ENCODE results near the gene CTNND2.

Gene CTNND2

DNA sequence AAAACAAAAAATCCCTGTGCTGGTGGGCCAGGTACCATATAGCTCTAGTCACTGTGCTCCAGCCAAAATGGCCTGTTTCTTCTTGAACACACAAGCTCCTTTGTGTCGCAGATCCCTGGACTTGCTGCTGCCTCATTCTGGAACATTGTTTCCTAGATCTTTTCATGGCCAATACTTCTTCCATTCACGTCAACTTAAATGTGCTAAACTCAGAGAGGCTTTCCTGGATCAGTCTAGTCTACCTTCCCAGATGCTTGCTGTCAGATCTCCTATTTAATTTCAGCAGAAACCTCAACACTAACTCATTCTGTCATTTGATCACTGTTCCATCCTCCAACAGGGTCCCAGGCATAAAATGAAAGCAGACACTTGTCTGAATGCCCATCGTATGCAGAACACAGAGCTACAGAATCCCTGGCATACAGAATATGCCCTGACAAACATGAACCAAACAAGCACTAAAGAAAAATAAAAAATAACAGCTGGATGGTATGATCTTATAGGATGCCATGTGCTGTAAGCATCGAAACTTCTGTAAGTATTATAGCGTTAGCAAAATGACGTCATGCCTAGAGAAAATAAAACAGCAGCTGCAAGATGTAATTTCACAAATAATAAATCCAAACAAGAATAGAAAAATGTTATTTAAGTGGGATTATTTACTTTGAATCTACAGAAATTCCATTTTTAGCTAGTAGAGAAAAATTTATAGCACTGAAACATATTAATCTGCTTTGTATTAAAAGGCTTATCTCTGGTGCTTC, 739.5 kb downstream of the CTNND2 start:
- intact Hi-C loops (cut with DNase I): no loop called here

GRCh38 chr5:11157132-11157531, 747.1 kb downstream of the CTNND2 start:
- DNase-seq: no peak
- intact Hi-C loops (cut with DNase I): no loop called here

More for the DNA sequence above, 739.5 kb downstream of the CTNND2 start:
- peak in 2 of 10 donors; percentile 33 to 34 for DNase-seq

DNA sequence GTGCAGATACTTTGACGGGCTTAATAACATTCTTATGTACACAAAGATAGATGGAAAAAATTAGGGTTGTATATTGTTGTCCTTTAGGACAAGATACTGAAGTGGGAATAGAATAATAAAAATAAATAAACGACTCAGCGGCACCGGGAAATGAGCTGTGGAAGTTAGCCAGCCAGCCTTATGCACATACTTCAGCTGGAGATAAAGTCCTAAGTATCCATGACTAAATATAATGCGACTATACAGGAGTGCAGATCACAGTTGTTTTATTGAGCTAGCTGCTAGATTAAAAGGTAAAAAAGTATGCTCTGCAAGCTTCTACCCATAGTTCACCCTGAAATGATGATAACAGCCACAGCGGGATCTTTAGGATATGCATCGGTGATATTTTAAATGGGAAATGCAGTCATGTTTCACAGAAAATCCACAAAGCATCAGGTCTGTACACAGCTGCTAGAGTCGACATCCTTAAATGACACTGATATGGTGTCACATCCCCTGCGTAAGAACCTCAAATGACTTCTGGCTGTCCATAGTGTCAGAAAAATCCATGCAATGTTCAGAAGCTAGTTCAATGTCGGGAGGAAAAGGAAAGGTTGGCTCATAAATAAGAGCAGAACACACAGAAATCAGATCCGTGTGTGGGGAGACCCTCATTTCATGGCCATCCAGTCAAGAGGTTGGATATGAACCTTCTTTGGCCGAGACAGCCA, 750.4 kb downstream of the CTNND2 start:
- DNase-seq: no peak
- intact Hi-C loops (cut with DNase I): no loop called here

DNA sequence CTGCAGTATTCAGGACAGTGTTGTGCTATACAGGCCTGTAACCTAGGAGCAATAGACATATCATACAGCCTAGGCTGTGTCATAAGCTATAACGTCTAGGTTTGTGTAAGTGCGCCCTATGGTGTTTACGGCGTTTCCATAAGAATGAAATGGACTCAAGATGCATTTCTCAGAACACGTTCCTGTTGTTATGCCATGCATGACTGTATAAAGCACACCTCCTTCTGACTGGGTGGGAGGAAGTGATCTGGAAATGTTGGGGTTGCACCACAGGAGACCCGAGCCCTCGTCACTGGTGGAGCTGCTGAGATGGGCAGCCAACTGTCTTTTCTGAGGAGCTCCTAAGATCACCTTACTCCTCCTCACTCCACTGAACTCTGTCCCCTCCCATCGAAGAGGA, 751.9 kb downstream of the CTNND2 start:
- DNase-seq: no peak
- intact Hi-C loops (cut with DNase I): no loop called here

DNA sequence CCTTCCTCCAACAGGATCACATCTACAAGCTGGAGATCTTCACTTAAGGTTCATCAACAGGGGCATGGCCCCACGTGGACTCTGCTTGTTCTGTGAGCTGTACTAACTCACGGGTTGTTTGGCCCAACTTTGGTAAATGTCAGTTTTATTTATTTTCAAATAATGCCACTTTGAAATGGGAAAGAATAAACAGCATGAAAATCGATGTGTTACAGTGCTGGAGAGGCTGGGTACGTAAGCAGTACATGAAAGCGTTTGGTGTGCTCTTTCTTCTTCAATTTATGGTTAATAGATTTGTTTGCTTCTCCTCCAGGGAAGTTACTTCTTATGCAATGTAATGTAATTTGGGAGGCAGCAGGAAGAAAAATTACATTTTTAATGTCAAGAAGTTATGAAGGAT, 753.3 kb downstream of the CTNND2 start:
- intact Hi-C loops (cut with DNase I): no loop called here
- DNase-seq: no peak

DNA sequence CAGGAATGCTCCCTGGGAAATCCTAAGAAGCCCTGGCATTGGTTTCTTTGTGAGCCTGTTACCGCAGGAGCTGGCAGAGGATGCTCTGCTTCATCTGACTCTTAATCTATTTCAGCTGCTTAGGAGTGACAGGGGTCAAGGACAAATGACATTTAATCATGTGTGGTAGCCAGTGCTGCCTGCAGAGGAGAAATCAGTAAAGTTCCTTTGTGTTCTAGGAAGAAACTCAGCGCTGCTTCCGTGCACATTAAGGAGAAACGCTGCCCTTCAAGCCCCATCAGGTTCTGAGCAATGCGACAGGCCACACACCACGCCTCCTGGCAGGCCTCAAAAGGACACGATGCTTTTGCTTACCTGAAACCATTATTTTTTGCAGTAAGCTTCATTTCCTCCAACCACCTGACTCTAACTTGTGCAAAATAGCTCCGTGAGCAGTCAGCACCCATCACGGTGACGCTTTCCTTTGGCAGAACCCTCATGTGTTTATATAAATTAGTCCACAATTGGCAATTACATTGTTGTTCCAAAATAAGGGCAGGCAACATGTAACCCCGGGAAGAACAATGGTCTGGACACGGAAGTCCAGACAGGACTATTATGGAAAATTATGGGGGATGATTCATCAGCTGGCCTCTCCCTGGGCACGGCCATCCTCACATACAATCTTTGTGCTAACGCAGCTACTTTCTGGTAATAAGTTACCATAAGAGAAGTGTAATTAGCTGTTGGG, 755.3 kb downstream of the CTNND2 start:
- intact Hi-C loops (cut with DNase I): no loop called here

GRCh38 chr5:11146171-11146570, 758.1 kb downstream of the CTNND2 start:
- peak in 1 of 10 donors; percentile 10 for DNase-seq
- intact Hi-C loops (cut with DNase I): no loop called here

More for the DNA sequence above, 755.3 kb downstream of the CTNND2 start:
- no peak for DNase-seq

DNA sequence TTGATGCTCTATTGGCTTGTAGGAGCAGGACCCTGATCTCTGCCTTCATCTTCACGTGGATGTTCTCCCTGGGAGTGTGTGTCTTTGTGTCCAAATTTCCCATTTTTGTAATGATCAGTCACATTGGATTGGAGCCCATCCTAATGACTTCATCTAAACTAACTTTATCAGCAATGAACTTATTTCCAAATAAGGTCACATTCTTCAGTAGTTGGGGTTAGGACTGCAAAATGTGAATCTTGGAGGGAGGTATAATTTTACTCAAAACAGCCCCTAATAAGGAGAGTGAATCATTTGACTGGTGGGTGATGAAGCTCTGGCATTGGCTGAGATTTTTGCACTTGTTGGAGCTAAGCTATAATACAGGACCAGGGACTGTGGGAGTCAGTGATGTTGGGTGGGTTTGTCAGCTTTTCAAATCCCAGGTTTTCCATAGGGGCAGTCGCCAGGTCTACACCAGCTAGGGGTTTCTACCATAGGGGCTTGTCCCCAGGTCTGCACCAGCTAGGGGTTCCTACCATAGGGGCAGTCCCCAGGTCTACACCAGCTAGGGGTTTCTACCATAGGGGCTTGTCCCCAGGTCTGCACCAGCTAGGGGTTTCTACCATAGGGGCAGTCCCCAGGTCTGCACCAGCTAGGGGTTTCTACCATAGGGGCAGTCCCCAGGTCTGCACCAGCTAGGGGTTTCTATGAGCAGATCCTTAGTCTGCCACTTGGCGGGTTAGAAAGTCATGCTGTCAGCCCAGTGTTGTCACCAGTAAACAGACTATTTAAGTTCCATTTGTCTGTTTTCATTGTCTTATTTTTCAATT, 760.6 kb downstream of the CTNND2 start:
- intact Hi-C loops (cut with DNase I): no loop called here
- DNase-seq: no peak

- intact Hi-C loops (cut with DNase I): no loop called here
- peak in 1 of 10 donors; percentile 33 for DNase-seq
Measured at GRCh38 chr5:11139217-11139865, 764.9 kb downstream of the CTNND2 start.

DNA sequence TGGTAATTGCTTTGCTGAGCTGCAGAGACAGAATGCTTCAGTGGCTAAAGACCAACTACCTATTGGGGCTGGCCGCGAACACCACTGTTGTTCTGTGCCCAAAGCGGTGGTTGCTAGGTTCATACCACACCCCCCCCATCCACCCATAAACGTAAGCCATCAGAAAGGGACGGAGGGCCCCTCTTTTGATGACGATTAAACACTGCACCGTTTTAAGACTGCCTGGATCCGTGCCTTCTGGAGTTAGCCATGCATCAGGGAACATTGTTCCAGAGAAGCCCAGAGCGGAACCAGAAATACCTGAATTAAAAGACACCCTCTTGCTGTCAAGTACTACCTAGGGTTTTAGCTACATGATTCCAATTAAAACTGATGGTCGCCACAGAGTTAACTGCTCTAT, 774.1 kb downstream of the CTNND2 start:
- DNase-seq: no peak
- intact Hi-C loops (cut with DNase I): no loop called here

DNA sequence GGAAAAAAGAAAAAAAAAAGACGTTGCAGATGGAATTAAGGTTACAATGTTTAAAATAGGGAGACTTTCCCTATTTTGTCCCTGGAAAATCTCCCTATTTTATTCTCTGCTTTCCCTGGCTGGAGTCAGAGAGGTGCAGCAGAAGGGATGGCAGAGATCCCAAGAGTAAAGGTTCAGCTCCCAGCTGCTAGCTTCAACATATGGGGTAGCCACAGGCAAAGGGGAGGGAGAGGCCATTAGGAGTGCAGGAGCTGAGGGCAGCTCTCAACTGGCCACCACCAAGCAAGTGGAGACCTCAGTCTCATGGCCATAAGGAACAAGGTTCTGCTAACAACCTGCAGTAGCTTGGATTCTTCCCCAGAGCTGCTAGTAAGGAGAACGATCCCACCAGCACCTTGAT, 776.2 kb downstream of the CTNND2 start:
- intact Hi-C loops (cut with DNase I): no loop called here
- no peak for DNase-seq

GRCh38 chr5:11126844-11127243, 777.4 kb downstream of the CTNND2 start:
- no peak for DNase-seq
- intact Hi-C loops (cut with DNase I): no loop called here

DNA sequence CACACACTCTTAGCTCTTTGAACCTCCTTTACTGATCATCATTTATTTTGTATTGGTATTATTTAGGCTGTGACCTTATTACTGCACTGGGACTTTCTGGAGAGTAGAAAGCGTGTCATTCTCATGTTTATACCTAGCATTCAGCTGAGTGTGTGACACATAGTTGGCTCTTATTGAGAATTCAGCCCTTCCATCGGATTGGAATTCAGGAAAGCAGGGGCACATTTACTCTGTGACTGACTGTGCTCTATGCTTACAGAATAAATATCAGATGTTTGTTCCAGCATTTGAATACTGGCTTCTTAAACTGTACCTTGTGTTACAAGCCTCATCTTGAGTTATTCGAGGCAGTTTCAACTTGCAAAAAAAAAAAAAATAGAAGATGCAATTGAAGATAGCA, 782.4 kb downstream of the CTNND2 start:
- DNase-seq: no peak
- intact Hi-C loops (cut with DNase I): no loop called here

DNA sequence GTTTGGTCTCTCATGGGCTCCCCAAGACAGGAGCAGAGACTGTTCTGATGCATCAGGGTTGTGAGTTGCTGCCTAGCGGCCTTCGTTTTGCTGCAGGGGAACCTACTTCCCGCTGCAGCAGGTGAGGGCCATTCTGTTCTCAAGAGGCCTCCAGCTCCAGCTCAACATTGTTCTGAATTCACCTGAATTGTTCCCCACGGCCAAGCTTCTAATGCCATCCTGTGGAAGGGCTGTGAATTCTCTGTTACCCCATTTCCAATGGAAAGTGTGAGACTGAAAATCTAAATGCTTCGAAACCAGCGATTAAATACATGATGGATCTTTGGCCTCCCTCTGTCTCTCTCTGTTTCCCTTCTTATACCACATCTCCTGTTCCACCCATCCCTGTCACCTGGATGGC, 794.1 kb downstream of the CTNND2 start:
- no peak for DNase-seq
- intact Hi-C loops (cut with DNase I): no loop called here

- DNase-seq: no peak
- intact Hi-C loops (cut with DNase I): no loop called here
Measured at GRCh38 chr5:11105696-11106095, 798.5 kb downstream of the CTNND2 start.

GRCh38 chr5:11104651-11105112, 799.6 kb downstream of the CTNND2 start:
- peak in 1 of 10 donors; percentile 85 for DNase-seq
- intact Hi-C loops (cut with DNase I): no loop called here

DNA sequence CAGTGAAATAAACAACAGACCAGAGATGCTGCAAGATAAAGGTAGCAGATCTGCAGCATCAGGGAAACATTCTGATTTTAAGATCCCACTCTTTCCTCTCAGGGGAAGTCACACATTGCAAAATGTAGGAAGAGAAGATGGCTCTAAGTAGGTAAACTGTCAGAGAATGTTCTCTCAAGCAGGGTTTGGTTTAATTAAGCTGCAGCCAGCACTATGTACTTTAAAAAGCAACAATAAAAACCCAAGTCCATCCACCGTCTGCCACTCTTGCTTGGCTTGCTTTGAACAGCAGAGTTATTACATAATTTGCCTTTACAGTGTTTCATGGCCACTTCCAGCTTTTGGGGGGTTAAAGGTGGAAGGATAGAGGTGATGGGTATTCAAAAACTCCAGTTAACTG, 800.0 kb downstream of the CTNND2 start:
- intact Hi-C loops (cut with DNase I): no loop called here
- DNase-seq: no peak

- intact Hi-C loops (cut with DNase I): no loop called here
- no peak for DNase-seq
Measured at GRCh38 chr5:11084111-11084510, 820.1 kb downstream of the CTNND2 start.

DNA sequence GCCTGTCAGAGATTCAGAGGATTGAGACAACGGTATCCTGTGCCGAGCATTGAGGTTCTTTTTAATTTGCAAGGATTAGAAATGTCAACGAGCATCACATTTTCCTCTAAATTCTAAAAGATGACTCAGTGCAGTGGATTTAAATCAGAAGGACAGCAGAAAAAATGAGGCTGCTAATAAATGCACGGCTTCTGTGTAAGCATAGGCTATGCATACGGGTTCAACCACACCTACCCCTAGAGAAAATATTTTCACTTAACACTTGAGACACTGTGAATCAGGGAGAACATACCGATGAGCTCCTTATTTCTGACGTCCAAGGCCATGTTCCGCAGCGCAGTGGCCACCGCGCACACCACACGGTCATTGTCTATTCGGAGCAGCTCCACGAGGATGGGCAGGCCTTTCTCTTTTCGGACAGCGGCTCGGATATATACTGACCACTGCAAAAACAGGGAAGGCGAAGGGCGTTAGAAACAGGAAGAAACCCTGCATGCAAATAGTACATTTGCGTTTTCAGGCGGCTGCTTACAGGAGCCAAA, 821.8 kb downstream of the CTNND2 start:
- intact Hi-C loops (cut with DNase I): no loop called here
- no peak for DNase-seq
